A549 (cell line): ENCODE results near the gene AHSP. TPM values are rescaled to one million over a fixed set of nuclear protein-coding genes. Genes with fewer than 3 reads are reported as not detected.
"Not testable (repeated sequence)": the region's sequence is repeated elsewhere in the genome, so short reads cannot be mapped to it uniquely, and the experiment has no call there.

Experiments used
- ATAC-seq, 2 experiments: fragments of 200-7000 bp in 1 of 2; fragments of >200 bp in 1 of 2; cut with Nextera tagmentation in 1 of 2; cut with Tn5 transposase in 1 of 2; 3 replicates each; pipeline versions ENCODE4 v1.8.0 to v1.9.1; 2018 to 2020; ENCODE audit warnings: mild to moderate bottlenecking in 1 of 2, moderate library complexity in 1 of 2
- CTCF ChIA-PET: fragments of 300-600 bp; sonication (Branson Sonifier 250); formaldehyde crosslinking; extraction: SDS; loops from one replicate; lab custom pipeline; 2021; ENCODE audit warnings: antibody characterized with exemption, inconsistent platforms; lab: Yijun Ruan, JAX
- POLR2A ChIA-PET: fragments of 350-600 bp; formaldehyde crosslinking; extraction: SDS; loops from one replicate; lab custom pipeline; 2021; ENCODE audit warnings: antibody characterized with exemption, inconsistent platforms; lab: Yijun Ruan, JAX
- DNase-seq, 2 experiments: peaks; one replicate each; pipeline versions ENCODE4 v3.0.0 to v3.0.0-alpha.2; 2011 to 2016; ENCODE audit warnings: low read depth in 1 of 2, low spot score in 1 of 2
- FAIRE-seq: peaks from 2 replicates; lab custom pipeline; 2011; peaks lifted over from hg19 to GRCh38; lab: Jason Lieb, UNC
- H3K27ac ChIP-seq, 2 experiments: fragments of >200 bp; sonication (Bioruptor Twin); formaldehyde crosslinking; 3 replicates each; pipeline ENCODE4 v1.5.1; 2016 to 2017
- H3K4me1 ChIP-seq: fragments of >200 bp; sonication (Bioruptor Twin); formaldehyde crosslinking; 3 replicates; pipeline ENCODE4 v1.6.1; 2016
- H3K4me2 ChIP-seq: fragments of >200 bp; sonication (Bioruptor Twin); formaldehyde crosslinking; 3 replicates; pipeline ENCODE4 v1.6.1; 2016
- H3K4me3 ChIP-seq: fragments of >200 bp; sonication (Bioruptor Twin); formaldehyde crosslinking; 3 replicates; pipeline ENCODE4 v1.5.1; 2016
- H3K9me3 ChIP-seq: fragments of >200 bp; sonication (Bioruptor Twin); formaldehyde crosslinking; 3 replicates; pipeline ENCODE4 v1.6.1; 2016
- EHF ChIP-seq: fragments of 250-450 bp; sonication (Bioruptor Pico); IDR thresholded peaks from 2 replicates; pipeline ENCODE4 v1.5.0; 2020; ENCODE audit warnings: mild to moderate bottlenecking
- FOXS1 ChIP-seq: fragments of 250-450 bp; sonication (Bioruptor Pico); IDR thresholded peaks from 2 replicates; pipeline ENCODE4 v1.5.0; 2020; ENCODE audit warnings: mild to moderate bottlenecking, moderate library complexity
- HOXB5 ChIP-seq: fragments of 250-450 bp; sonication (Bioruptor Pico); IDR thresholded peaks from 2 replicates; pipeline ENCODE4 v1.5.0; 2020; ENCODE audit warnings: mild to moderate bottlenecking, moderate library complexity
- KDM1A ChIP-seq: fragments of 200-600 bp; sonication (generic); IDR thresholded peaks from 2 replicates; pipeline ENCODE4 v1.6.1; 2016; ENCODE audit warnings: low read depth, mild to moderate bottlenecking
- MAZ ChIP-seq: fragments of 150-350 bp; IDR thresholded peaks from 2 replicates; pipeline ENCODE4 v1.6.1; 2014; ENCODE audit warnings: antibody characterized with exemption, low read depth, low read length, borderline replicate concordance
- MYC ChIP-seq: IDR thresholded peaks from 2 replicates; pipeline ENCODE4 v1.6.1; 2012; ENCODE audit warnings: mild to moderate bottlenecking, inconsistent platforms, low read length, improper control_type of control experiment, borderline replicate concordance
- NR3C1 ChIP-seq: fragments of >200 bp; sonication (Bioruptor Twin); formaldehyde crosslinking; IDR thresholded peaks from 3 replicates; pipeline ENCODE4 v1.6.1; 2017
- PHF8 ChIP-seq: fragments of 200-600 bp; sonication (generic); IDR thresholded peaks from 2 replicates; pipeline ENCODE4 v1.6.1; 2016; ENCODE audit warnings: low read depth, mild to moderate bottlenecking, antibody characterized with exemption, moderate library complexity, borderline replicate concordance
- POLR2AphosphoS2 ChIP-seq: conservative IDR thresholded peaks from 2 replicates; pipeline ENCODE4 v1.6.1; 2012; ENCODE audit warnings: low read length, improper control_type of control experiment, inconsistent platforms
- RAD21 ChIP-seq, 2 experiments: fragments of >200 bp in 1 of 2; sonication (Bioruptor Twin) in 1 of 2; formaldehyde crosslinking in 1 of 2; IDR thresholded peaks in 1 of 2; conservative IDR thresholded peaks in 1 of 2; 2 replicates in 1 of 2; 3 replicates in 1 of 2; pipeline ENCODE4 v1.6.1; 2012 to 2018; ENCODE audit warnings: inconsistent platforms in 1 of 2
- TP53 ChIP-seq: fragments of 250-450 bp; sonication (Bioruptor Pico); IDR thresholded peaks from 2 replicates; pipeline ENCODE4 v1.5.0; 2021; ENCODE audit warnings: mild to moderate bottlenecking, moderate library complexity
- WGBS: methylation state at CpG from one replicate; pipeline ENCODE4 v1.1.6; 2017; ENCODE audit errors: missing lambda C conversion rate; 5-methylcytosine and 5-hydroxymethylcytosine counted together
- polyA plus RNA-seq, 4 experiments: library from polyadenylated mRNA; depleted of rRNA in 3 of 4; stranded (reverse); fragments of >200 nt; fragmentation: RNase III in 1 of 4; extraction: RNeasy Plus Mini Kit Qiagen cat#74134 plus additional on column Dnase treatment in 1 of 4; gene quantifications; 2 replicates in 3 of 4; 3 replicates in 1 of 4; pipeline ENCODE4 v1.2.3, GENCODE V29; 2011 to 2017
- TF ChIP-seq, protein P1 (sequence below): IDR thresholded peaks from 2 replicates; pipeline ENCODE4 v1.6.1; 2012
- TF ChIP-seq, protein P2 (sequence below): fragments of 200-600 bp; sonication (generic); IDR thresholded peaks from 2 replicates; pipeline ENCODE4 v1.6.1; 2016; ENCODE audit warnings: antibody characterized with exemption, mild to moderate bottlenecking, moderate library complexity
- TF ChIP-seq, protein P3 (sequence below): fragments of 150-350 bp; IDR thresholded peaks from 2 replicates; pipeline ENCODE4 v1.6.1; 2014; ENCODE audit warnings: low read depth, mild to moderate bottlenecking, low read length

AHSP gene
- polyA plus RNA-seq, 2 of the 4 experiments (the other 2 are of a cell fraction), result not detected

DNA sequence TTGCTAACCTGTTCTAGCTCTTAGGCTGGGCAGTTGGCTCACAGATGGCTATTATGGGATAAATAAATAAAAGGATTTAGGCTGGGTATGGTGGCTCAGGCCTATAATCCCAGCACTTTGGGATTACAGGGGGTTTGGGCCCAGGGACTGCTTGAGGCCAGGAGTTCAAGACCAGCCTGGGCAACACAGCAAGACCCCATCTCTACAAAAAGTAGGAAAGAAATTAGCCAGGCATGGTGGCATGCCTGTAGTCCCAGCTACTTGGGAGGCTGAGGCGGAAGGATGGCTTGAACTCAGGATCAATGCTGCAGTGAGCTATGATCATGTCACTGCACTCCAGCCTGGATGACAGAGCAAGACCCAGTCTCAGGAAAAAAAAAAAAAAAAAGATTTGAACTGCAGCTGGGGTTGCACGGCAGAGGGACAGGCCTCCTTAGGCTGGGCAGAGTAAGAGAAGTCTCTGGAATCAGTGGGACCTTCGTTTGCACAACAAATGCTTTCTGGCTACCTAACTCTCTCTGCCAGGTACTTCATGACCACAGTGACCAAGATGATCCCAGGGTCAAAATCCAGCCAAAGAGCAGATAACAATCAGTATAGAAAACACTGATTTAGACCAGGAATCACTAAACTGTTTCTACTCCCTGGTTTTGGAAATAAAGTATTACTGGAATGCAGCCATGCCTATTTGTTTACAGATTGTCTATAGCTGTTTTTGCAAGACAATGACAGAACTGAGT, 26.3 kb upstream of the AHSP start:
- H3K27ac ChIP-seq, result no peak overlapping the region
- FAIRE-seq, result no peak
- DNase-seq, result no peak
- H3K4me1 ChIP-seq, result no peaks in the 10 kb centered on the region; the same call in 2 of the 3 replicates
- no peak overlapping the region for H3K4me3 ChIP-seq
- ATAC-seq, result no peak
- no peaks in the 10 kb centered on the region for H3K9me3 ChIP-seq
- TF ChIP-seq TP53 (CRISPR knock-in tag) (no peak), HOXB5 (no peak), PHF8 (no peak), FOXS1 (CRISPR knock-in tag) (no peak)
- TF ChIP-seq, protein P1, sequence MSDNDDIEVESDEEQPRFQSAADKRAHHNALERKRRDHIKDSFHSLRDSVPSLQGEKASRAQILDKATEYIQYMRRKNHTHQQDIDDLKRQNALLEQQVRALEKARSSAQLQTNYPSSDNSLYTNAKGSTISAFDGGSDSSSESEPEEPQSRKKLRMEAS, result no peak
- TF ChIP-seq, protein P2, sequence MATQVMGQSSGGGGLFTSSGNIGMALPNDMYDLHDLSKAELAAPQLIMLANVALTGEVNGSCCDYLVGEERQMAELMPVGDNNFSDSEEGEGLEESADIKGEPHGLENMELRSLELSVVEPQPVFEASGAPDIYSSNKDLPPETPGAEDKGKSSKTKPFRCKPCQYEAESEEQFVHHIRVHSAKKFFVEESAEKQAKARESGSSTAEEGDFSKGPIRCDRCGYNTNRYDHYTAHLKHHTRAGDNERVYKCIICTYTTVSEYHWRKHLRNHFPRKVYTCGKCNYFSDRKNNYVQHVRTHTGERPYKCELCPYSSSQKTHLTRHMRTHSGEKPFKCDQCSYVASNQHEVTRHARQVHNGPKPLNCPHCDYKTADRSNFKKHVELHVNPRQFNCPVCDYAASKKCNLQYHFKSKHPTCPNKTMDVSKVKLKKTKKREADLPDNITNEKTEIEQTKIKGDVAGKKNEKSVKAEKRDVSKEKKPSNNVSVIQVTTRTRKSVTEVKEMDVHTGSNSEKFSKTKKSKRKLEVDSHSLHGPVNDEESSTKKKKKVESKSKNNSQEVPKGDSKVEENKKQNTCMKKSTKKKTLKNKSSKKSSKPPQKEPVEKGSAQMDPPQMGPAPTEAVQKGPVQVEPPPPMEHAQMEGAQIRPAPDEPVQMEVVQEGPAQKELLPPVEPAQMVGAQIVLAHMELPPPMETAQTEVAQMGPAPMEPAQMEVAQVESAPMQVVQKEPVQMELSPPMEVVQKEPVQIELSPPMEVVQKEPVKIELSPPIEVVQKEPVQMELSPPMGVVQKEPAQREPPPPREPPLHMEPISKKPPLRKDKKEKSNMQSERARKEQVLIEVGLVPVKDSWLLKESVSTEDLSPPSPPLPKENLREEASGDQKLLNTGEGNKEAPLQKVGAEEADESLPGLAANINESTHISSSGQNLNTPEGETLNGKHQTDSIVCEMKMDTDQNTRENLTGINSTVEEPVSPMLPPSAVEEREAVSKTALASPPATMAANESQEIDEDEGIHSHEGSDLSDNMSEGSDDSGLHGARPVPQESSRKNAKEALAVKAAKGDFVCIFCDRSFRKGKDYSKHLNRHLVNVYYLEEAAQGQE, result no peak
- TF ChIP-seq, protein P3, sequence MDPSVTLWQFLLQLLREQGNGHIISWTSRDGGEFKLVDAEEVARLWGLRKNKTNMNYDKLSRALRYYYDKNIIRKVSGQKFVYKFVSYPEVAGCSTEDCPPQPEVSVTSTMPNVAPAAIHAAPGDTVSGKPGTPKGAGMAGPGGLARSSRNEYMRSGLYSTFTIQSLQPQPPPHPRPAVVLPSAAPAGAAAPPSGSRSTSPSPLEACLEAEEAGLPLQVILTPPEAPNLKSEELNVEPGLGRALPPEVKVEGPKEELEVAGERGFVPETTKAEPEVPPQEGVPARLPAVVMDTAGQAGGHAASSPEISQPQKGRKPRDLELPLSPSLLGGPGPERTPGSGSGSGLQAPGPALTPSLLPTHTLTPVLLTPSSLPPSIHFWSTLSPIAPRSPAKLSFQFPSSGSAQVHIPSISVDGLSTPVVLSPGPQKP, result no peak
- POLR2A ChIA-PET, result interaction anchor here (0.5 to 0.6 kb wide), 2 partner anchors 23 to 367 kb away, joined by 3 to 5 read pairs; no protein-coding TSS in a partner anchor
- 76% methylated on average over 3 of the region's 3 CpGs for WGBS
- CTCF ChIA-PET, result interaction anchor here (0.7 to 1.3 kb wide), 2 partner anchors 33 to 367 kb away, joined by 3 to 5 read pairs; no protein-coding TSS in a partner anchor
- no peak overlapping the region for H3K4me2 ChIP-seq

DNA sequence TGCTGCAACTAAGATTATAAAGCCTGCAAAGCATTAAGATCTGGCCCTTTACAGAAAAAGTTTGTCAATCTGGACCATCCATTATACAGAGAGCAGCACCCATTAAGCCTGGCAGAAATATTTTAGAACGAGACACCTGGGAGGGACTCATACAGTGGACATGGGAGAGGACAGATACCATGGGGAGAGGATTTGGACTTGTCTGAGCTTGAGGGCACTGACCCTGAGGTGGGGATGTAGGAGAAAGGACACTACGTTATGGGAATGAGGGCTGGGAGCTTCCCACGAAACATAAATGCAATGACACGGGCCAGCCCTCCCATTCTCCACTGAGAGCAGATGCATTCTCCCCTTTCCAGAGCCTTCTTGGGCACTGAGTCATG, 25.7 kb upstream of the AHSP start:
- no peaks in the 10 kb centered on the region for H3K9me3 ChIP-seq
- H3K4me1 ChIP-seq, result peaks cover 5% of the 10 kb centered on the region
- DNase-seq, result no peak
- no peak for ATAC-seq
- H3K4me3 ChIP-seq, result no peak overlapping the region
- no peak for FAIRE-seq
- ChIA-PET CTCF (interaction anchor here (0.7 kb wide), 1 partner anchor 34 kb away, joined by 5 read pairs; no protein-coding TSS in a partner anchor), POLR2A (interaction anchor here (0.5 to 0.6 kb wide), 2 partner anchors 23 to 367 kb away, joined by 3 to 5 read pairs; no protein-coding TSS in a partner anchor)
- no peak overlapping the region for H3K27ac ChIP-seq
- no peak overlapping the region for H3K4me2 ChIP-seq
- 87% methylated on average over 4 of the region's 4 CpGs for WGBS
- TF ChIP-seq MAZ, result no peak
- no peak for TF ChIP-seq KDM1A
- TF ChIP-seq MYC, result no peak
- TF ChIP-seq EHF (CRISPR knock-in tag), result no peak
- no peak for TF ChIP-seq RAD21 (conservative IDR thresholded peaks at IDR 0.05 in 1 of 2, IDR thresholded peaks at IDR 0.05 in 1 of 2)
- TF ChIP-seq, protein P3, result no peak
- no peak for TF ChIP-seq NR3C1

DNA sequence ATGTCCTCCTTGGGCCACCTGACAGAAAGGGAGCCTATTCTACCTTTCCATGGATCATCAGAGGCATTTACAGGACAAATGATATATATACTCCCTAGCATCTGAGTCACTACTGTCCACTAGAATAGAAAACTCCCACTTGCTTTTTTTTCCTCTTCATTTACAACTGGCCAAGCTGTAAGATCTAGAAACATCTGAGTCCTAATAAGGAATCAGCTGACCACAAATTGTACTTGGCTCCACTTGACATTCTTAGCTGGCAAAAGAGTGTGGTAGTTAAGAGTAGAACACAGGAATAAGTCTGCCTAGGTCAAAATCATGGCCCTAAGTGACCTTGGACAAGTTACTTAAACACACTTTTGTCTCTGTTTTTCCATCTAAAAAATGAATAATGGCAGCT, 24.7 kb upstream of the AHSP start:
- POLR2A ChIA-PET, result no interaction called here
- no peak for FAIRE-seq
- Histone ChIP-seq H3K4me1 (peaks cover 9% of the 10 kb centered on the region), H3K4me3 (no peak overlapping the region), H3K4me2 (no peak overlapping the region), H3K27ac (no peak overlapping the region), H3K9me3 (no peaks in the 10 kb centered on the region)
- no peak for DNase-seq
- CTCF ChIA-PET, result interaction anchor here (1.4 to 1.8 kb wide), 2 partner anchors 10 to 25 kb away, joined by 3 to 6 read pairs; partner anchors contain the start of gene AHSP
- no peak for TF ChIP-seq POLR2AphosphoS2
- no peak for ATAC-seq

DNA sequence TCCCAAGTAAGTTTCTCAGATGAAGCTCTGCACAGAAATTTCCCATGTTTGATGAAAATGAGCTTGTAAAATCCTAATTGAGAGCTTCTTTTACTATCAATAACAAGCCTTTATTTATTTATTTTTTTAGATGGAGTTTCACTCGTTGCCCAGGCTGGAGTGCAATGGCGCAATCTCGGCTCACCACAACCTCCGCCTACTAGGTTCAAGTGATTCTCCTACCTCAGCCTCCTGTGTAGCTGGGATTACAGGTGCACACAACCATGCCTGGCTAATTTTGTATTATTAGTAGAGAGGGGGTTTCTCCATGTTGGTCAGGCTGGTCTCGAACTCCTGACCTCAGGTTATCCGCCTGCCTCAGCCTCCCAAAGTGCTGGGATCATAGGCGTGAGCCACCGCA, 24.1 kb upstream of the AHSP start:
- WGBS, result 96% methylated on average over 8 of the region's 8 CpGs
- H3K4me3 ChIP-seq, H3K4me1 ChIP-seq, FAIRE-seq, H3K27ac ChIP-seq, H3K9me3 ChIP-seq, H3K4me2 ChIP-seq, DNase-seq, ATAC-seq, POLR2A ChIA-PET: not testable (repeated sequence)
- CTCF ChIA-PET, result interaction anchor here (1.4 to 1.8 kb wide), 2 partner anchors 11 to 25 kb away, joined by 3 to 6 read pairs; partner anchors contain the start of gene AHSP
